ENCODE measurements around the gene PITPNC1.
"Not testable (repeated sequence)": the region's sequence is repeated elsewhere in the genome, so short reads cannot be mapped to it uniquely, and the experiment has no call there.

- TF ChIP-seq CTCF, EP300 (IDR thresholded peaks at IDR 0.05): not testable (repeated sequence)
Measured at GRCh38 chr17:67495534-67495933, 118.5 kb downstream of the PITPNC1 start.

Measured in tibial nerve (tissue), 4 donors.